Skeletal muscle satellite cell (primary cell): ENCODE results near the gene DDAH1.

Experiments used
- H3K27me3 ChIP-seq: 2 replicates; pipeline ENCODE4 v1.7.0; 2013; ENCODE audit warnings: low read length; ENCODE audit not compliant: control insufficient read depth, insufficient read depth
- H3K36me3 ChIP-seq: 2 replicates; pipeline ENCODE4 v1.7.0; 2013; ENCODE audit warnings: mild to moderate bottlenecking, control low read depth, low read length; ENCODE audit not compliant: insufficient read depth
- H3K4me1 ChIP-seq: 2 replicates; pipeline ENCODE4 v1.7.0; 2013; ENCODE audit warnings: low read length; ENCODE audit not compliant: control insufficient read depth, insufficient read depth
- H3K4me2 ChIP-seq: 2 replicates; pipeline ENCODE4 v1.7.0; 2013; ENCODE audit warnings: mild to moderate bottlenecking, low read length
- H3K4me3 ChIP-seq: 2 replicates; pipeline ENCODE4 v1.7.0; 2013; ENCODE audit warnings: low read length
- H3K9ac ChIP-seq: 2 replicates; pipeline ENCODE4 v1.7.0; 2013; ENCODE audit warnings: mild to moderate bottlenecking, low read depth, low read length, moderate library complexity
- H3K9me3 ChIP-seq: replicated peaks from 2 replicates; pipeline ENCODE4 v1.7.0; 2013; ENCODE audit warnings: mild to moderate bottlenecking, control low read depth, low read length

Gene DDAH1

DNA sequence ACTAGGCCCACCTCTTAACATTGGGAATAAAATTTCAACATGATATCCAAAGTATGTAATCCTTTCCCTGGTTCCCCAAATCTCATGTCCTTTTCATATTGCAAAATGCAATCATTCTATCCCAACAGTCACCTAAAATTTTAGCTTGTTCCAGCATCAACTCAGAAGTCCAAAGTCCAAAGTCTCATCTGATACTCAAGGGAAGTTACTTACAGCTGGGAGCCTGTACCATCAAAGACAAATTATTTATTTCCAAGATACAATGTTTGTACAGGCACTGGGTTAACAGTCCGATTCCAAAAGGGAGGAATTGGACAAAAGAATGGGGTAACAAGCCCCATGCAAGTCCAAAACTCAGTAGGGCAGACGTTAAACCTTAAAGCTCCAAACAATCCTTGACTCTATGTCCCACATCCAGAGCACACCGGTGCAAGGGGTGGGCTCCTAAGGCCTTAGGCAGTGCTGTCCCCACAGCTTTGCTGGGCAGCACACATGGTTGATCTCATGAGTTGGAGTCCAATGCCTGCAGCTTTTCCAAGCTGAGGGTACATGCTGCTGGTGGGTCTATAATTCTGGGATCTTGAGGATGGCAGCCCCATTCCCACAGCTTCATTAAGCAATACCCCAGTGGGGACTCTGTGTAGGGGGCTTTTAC, 78.8 kb downstream of the DDAH1 start:
- no peaks in the 10 kb centered on the region for H3K27me3 ChIP-seq

GRCh38 chr1:85379203-85380136, 85.5 kb downstream of the DDAH1 start:
- Histone ChIP-seq H3K27me3 (no peaks in the 10 kb centered on the region), H3K9me3 (no peaks in the 10 kb centered on the region), H3K4me3 (no peak overlapping the region), H3K9ac (no peak overlapping the region), H3K4me2 (no peak overlapping the region), H3K4me1 (peaks cover 3% of the 10 kb centered on the region), H3K36me3 (peaks cover 21% of the 10 kb centered on the region)

More for the DNA sequence above, 78.8 kb downstream of the DDAH1 start:
- peaks cover 38% of the 10 kb centered on the region for H3K36me3 ChIP-seq
- H3K9me3 ChIP-seq: no peaks in the 10 kb centered on the region
- no peak overlapping the region for H3K4me3 ChIP-seq
- H3K9ac ChIP-seq: no peak overlapping the region
- no peak overlapping the region for H3K4me2 ChIP-seq
- H3K4me1 ChIP-seq: no peaks in the 10 kb centered on the region

GRCh38 chr1:85378534-85378933, 86.4 kb downstream of the DDAH1 start:
- Histone ChIP-seq H3K4me2 (no peak overlapping the region), H3K4me3 (no peak overlapping the region), H3K36me3 (peaks cover 15% of the 10 kb centered on the region), H3K27me3 (no peaks in the 10 kb centered on the region), H3K4me1 (peaks cover 12% of the 10 kb centered on the region), H3K9me3 (no peaks in the 10 kb centered on the region), H3K9ac (no peak overlapping the region)

DNA sequence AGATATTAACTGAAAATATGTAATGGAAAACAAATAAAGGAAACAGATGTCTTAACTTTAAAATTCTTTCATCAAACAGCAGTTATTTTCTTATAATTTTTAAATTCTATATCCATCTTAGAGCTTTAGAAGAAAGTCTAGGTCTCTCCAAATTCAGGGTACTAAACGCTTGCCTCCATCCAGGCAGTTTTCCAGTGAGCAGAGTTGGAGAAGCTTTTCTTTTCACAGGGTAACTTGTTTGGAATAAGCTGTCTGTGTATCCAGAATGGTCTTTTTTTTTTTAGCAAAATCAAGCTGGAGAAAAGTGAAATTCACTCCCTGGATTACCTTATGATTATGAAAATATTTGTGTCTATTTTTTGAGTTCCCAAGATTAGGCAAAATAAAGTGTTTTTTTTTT, 88.6 kb downstream of the DDAH1 start:
- Histone ChIP-seq H3K36me3 (no peaks in the 10 kb centered on the region), H3K9me3 (no peaks in the 10 kb centered on the region), H3K4me1 (peaks cover 34% of the 10 kb centered on the region), H3K4me3 (no peak overlapping the region), H3K4me2 (no peak overlapping the region), H3K27me3 (no peaks in the 10 kb centered on the region), H3K9ac (no peak overlapping the region)

DNA sequence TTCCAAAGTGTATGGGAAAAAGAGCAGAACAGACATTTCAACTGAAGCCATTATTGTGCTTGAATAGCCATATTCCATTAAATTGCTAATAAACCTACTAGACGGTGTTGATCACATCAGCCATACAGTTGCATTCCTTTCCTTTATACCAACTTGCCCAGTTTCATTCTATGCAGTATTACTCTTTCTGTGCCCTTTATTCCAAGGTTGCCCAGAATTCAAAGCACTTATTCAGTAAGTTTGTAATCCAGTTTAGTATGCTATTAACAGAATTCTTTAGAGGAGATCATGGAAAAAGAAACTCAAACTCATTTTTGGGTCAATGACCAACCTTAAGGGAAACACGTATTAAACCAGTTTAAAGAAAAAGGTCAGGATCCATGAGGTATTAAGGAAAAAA, 89.5 kb downstream of the DDAH1 start:
- H3K4me3 ChIP-seq: no peak overlapping the region
- no peaks in the 10 kb centered on the region for H3K36me3 ChIP-seq
- peaks cover 40% of the 10 kb centered on the region for H3K4me1 ChIP-seq
- no peaks in the 10 kb centered on the region for H3K27me3 ChIP-seq
- H3K4me2 ChIP-seq: no peak overlapping the region
- no peaks in the 10 kb centered on the region for H3K9me3 ChIP-seq
- no peak overlapping the region for H3K9ac ChIP-seq

- Histone ChIP-seq H3K9ac (no peak overlapping the region), H3K4me3 (no peak overlapping the region), H3K27me3 (no peaks in the 10 kb centered on the region), H3K4me2 (no peak overlapping the region), H3K4me1 (peaks cover 40% of the 10 kb centered on the region), H3K9me3 (no peaks in the 10 kb centered on the region), H3K36me3 (no peaks in the 10 kb centered on the region)
Measured at GRCh38 chr1:85374160-85374559, 90.8 kb downstream of the DDAH1 start.

- Histone ChIP-seq H3K27me3 (no peaks in the 10 kb centered on the region), H3K4me2 (peak overlapping the region; percentile 61), H3K9ac (peak overlapping the region; percentile 45), H3K4me1 (peaks cover 40% of the 10 kb centered on the region), H3K9me3 (no peaks in the 10 kb centered on the region), H3K36me3 (no peaks in the 10 kb centered on the region), H3K4me3 (no peak overlapping the region)
Measured at GRCh38 chr1:85373378-85373708, 91.6 kb downstream of the DDAH1 start.

- H3K4me2 ChIP-seq: peak overlapping the region; percentile 61
- H3K4me1 ChIP-seq: peaks cover 42% of the 10 kb centered on the region
- no peaks in the 10 kb centered on the region for H3K36me3 ChIP-seq
- H3K9me3 ChIP-seq: no peaks in the 10 kb centered on the region
- H3K27me3 ChIP-seq: no peaks in the 10 kb centered on the region
- H3K9ac ChIP-seq: peak overlapping the region; percentile 45
- no peak overlapping the region for H3K4me3 ChIP-seq
Measured at GRCh38 chr1:85372683-85373377, 92.1 kb downstream of the DDAH1 start.

DNA sequence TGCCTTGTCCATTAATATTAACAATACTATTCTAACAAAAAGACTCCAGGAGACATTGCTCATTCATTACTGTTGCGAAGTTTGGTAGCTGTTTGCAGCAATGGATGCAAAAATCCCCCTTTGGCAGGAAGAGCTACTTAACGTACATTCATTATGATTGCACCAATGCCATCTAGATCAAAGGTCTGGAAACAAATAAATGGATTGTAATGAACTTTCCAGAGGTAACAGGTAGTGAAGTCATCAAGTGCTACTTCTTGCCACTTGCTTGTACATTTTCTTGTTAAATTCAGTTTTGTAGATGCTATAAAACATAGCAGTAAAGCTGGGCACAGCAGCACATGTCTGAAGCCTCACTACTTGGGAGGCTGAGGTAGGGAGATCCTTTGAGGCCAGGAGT, 93.9 kb downstream of the DDAH1 start:
- H3K9ac ChIP-seq: no peak overlapping the region
- H3K27me3 ChIP-seq: no peaks in the 10 kb centered on the region
- H3K9me3 ChIP-seq: no peaks in the 10 kb centered on the region
- H3K4me1 ChIP-seq: peaks cover 54% of the 10 kb centered on the region
- H3K36me3 ChIP-seq: no peaks in the 10 kb centered on the region
- no peak overlapping the region for H3K4me3 ChIP-seq
- no peak overlapping the region for H3K4me2 ChIP-seq

GRCh38 chr1:85368073-85368770, 96.7 kb downstream of the DDAH1 start:
- no peak overlapping the region for H3K9ac ChIP-seq
- H3K4me3 ChIP-seq: no peak overlapping the region
- no peaks in the 10 kb centered on the region for H3K9me3 ChIP-seq
- H3K36me3 ChIP-seq: peaks cover 8% of the 10 kb centered on the region
- H3K4me1 ChIP-seq: peaks cover 54% of the 10 kb centered on the region
- no peak overlapping the region for H3K4me2 ChIP-seq
- H3K27me3 ChIP-seq: no peaks in the 10 kb centered on the region
